Activated CD4-positive, alpha-beta T cell treated with anti-CD3 and anti-CD28 coated beads, Interleukin-2, amount 50 U/mL, for 48 hours (primary cell): ENCODE data around the gene KLF13.
"Not testable (repeated sequence)": the region's sequence is repeated elsewhere in the genome, so short reads cannot be mapped to it uniquely, and the experiment has no call there.

Experiments used
- DNase-seq, 2 experiments: peaks; one replicate each; pipeline ENCODE4 v3.0.0-alpha.2; 2020

The KLF13 gene

GRCh38 chr15:31347067-31347975 lies 20.7 kb downstream of the KLF13 start:
- peak; percentile 85 to 88 for DNase-seq

DNA sequence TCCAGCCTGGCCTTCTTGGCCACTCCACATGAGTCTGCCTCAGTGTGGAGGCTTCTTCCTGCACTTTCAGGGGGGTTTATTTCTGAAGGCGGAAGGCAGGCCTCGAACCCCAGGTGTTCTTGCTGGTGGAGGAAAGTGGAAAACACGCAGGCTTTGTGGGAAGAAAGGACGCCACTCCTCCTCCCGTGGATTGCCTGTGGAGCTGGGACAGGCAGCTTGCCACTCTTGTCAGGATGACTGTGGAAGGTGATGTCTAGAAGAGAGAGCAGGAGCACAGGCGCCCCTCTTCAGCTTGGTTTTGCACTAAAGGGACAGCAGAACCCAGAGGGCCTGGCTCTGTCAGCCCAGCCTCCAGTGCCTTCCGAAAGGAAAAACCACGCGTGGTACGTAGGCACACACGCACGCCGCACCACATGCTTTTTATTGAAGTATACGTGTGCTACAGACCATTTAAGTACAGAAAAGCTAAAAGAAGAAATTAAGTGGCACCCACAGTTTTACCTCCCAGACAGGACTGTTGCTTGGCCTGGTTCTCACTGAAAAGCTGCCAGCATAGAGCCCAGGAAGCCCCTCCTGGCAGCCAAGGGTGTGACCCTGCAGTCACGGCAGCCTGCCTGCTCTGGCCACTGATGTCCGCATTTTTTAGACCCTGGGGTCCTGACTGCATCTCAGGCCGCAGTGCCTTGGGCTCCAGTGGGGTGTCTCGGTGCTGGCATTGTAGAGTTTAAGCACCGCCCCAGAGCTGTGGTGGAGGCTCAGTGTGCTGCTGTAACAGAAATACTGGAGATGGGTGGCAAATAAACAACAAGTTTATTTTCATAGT lies 21.6 kb downstream of the KLF13 start:
- no peak for DNase-seq

DNA sequence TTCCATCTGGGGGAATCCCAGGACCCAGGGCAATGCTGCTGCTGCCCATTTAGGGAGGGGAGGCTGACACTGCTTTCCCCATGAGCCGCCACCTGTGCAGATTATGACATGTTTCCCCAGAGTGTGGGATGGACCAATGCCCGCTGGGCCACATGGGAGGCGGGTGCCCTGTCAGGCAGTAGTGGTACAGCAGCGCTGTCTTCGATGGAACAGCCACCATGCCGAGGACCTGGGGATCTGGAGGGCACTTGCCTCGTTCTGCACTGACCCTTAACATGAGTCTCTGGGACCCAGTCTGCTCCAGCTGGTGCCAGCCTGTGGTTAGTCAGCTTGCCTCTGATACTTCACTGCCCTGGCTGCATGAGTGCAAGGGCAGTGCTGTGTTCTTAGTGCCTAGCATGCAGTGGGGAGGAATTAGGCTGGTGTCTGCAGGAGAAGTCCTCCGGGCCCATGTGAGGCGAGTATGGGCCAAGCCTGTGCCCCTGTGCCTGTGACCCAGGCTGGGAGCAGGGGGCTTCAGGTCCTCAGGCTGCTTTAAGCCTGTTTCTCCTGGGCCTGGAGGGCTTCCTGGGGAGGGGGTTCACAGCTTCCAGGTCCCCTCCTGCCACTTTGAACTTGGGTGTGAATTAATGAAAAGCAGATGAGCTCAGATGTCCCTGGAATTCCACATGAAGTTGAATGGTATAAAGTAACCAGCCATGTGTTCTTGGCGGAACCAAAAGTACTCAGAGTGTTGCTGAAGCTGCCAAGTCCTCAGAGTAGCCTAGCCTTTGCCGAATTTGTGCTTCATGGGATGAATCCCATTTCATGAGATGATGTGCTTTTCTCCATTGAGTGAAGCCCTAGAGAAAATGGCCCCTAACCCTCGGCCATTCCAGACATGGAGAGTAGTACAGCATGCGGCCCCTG lies 22.9 kb downstream of the KLF13 start:
- no peak for DNase-seq

- no peak for DNase-seq
Observed at GRCh38 chr15:31350771-31351170, 24.1 kb downstream of the KLF13 start.

- no peak for DNase-seq
Observed at GRCh38 chr15:31352339-31352751, 25.7 kb downstream of the KLF13 start.

- peak; percentile 44 to 55 for DNase-seq
Observed at GRCh38 chr15:31352911-31353811, 26.5 kb downstream of the KLF13 start.

DNA sequence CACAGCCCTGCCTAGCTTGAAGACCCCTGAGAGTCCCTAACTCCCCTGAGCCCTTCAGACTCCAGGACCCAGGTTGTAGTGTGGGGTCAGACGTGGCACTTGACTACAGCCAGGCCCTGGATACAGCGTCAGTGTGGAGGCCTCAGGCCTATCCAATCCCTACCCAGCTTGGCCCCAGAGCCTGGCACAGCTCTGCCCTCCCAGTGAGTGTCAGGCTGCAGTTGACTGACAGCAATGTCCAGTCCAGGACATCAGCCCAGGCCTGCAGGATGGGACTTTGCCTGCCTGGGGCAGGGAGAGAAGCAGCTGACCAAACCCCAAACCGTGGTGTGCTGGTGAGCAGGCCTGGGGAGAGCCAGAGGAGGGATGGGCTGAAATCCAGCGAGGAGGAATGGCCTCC lies 27.3 kb downstream of the KLF13 start:
- no peak for DNase-seq

- DNase-seq = not testable (repeated sequence)
Observed at GRCh38 chr15:31356097-31356496, 29.5 kb downstream of the KLF13 start.

DNA sequence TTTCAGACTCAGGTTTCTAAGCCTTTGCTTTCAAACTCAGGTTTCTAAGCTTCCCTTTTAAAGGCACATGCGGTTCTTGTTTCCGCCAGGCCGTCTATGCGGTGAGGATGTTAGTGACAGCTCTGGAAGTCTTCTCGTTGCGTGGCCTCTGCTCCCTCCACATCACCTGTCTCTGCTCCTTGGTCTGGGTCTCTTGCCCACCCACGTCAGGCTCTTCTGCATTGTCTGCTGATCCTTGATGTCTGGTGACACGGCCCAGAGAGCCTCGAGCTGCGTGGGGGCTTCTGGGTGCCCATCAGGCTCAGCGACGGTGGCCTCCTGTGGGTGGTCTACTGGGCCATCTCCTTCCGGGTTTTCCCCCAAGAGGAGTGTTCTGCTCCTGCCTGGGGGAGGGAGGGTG lies 30.5 kb downstream of the KLF13 start:
- no peak for DNase-seq

DNA sequence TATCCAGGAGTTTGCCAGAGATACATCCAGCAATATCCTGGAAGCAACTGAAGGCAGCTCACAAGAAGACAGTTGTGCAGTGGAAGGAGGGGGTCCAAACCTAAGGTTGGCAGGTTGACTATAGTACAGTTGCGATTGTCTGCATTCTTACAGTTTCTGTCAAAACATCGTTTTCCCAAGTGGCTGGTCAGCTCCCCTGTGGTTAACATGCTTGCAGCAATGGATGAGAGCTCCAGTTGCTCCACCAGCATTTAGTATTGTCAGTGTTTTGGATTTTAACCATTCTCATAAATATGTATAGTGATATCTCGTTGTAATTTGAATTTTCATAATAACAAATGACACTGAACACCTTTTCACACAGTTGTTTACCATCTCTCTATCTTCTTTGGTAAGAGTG lies 31.5 kb downstream of the KLF13 start:
- DNase-seq = no peak

GRCh38 chr15:31358957-31359701 lies 32.5 kb downstream of the KLF13 start:
- no peak for DNase-seq

- DNase-seq = no peak
Observed at GRCh38 chr15:31359702-31360111, 33.1 kb downstream of the KLF13 start.

DNA sequence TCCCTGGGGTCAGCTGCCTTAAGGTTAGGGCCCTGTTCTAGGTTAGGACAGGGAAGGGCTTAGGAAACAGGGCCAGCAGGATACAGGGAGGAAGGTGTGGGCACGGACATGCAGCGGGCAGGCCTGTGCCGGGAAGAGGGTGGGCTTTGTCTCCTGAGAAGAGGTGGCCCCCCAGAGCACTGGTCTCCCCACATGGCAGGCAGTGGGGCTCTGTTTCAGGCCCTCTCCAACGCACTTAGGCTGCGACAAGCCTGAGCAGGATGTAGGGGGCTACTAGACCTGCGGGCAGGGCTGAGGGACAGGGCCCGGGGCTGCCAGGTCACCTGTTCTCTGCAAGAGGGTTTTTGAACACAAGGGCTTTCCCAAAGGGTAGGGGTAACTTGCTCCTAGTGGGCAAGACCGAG lies 33.5 kb downstream of the KLF13 start:
- DNase-seq = no peak

- peak; percentile 55 for DNase-seq
Observed at GRCh38 chr15:31360843-31361763, 34.5 kb downstream of the KLF13 start.

DNA sequence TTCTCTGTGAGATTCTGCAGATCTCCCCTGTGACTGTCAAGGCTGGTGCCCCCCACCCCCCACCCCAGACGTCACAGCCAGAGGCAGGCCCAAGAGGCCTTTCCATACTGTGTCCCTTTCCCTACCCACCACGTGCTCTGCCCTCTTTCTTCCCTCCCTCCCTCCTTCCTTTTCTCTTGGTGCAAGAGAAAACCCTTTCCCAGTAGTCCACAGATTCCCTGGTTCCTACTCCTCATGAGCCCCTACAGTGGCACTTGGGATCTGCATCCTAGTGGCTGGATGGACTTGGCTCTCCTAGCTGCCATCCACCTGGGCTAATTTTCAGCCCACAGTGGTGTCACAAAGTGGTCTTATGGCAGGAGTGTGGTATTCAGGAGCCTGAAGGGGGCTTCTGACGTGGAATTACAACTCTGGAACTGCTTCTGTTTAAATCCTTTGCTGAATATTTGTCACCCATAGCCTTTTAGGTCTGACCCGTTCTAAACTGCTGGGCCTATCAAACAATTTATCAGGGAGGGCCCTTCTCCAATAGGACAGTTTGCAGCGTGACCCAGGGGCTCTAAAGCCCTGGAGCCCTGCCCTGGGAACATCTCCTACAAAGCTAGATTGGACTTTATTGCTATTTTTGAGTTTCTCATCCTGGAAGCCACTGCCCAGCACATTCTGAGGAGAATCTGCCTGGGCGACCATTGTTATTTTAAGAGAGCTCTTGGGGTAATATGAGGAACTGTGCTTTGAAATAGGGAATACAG lies 35.3 kb downstream of the KLF13 start:
- no peak for DNase-seq

- no peak for DNase-seq
Observed at GRCh38 chr15:31362886-31363285, 36.3 kb downstream of the KLF13 start.

GRCh38 chr15:31364301-31365031 lies 37.8 kb downstream of the KLF13 start:
- DNase-seq = peak in 1 of 2 experiments; percentile 57

DNA sequence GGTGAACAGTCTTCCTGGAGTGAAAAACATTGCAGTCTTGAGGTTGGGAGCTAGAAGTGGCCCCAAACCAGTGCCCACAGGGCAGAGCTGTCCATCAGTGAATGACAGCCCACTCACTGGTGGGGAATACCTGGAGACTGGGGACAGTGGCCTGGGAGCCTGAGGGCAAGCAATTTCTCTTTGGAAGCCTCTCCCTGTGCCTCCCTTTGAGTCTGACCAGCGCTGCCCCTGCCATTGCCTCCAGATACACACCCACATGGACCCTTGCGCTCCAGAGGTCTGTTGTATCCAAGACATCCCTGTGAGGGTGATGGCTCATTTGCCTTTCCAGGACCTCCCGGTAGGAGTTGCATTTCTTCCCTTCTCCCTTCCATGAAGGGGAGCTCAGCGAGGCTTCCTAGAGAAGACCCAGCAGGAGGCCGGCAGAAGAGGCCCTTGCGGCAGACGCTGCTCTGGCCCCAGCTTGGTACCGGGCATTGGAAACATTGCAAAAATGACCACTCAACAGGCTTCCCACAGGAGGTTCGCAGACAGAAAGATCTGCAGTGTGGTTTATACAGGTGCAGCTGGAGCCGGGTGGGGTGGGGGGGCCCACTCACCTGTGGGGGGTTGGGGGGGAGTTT lies 38.5 kb downstream of the KLF13 start:
- no peak for DNase-seq
